HG03442 (cell line): ENCODE data around the gene CALML6.

Source experiments
- ATAC-seq: cut with Tn5 transposase; IDR thresholded peaks from one replicate; pipeline ENCODE4 v1.9.1; 2021; ENCODE audit warnings: mild to moderate bottlenecking, moderate library complexity; ENCODE audit not compliant: unreplicated experiment

Gene CALML6

DNA sequence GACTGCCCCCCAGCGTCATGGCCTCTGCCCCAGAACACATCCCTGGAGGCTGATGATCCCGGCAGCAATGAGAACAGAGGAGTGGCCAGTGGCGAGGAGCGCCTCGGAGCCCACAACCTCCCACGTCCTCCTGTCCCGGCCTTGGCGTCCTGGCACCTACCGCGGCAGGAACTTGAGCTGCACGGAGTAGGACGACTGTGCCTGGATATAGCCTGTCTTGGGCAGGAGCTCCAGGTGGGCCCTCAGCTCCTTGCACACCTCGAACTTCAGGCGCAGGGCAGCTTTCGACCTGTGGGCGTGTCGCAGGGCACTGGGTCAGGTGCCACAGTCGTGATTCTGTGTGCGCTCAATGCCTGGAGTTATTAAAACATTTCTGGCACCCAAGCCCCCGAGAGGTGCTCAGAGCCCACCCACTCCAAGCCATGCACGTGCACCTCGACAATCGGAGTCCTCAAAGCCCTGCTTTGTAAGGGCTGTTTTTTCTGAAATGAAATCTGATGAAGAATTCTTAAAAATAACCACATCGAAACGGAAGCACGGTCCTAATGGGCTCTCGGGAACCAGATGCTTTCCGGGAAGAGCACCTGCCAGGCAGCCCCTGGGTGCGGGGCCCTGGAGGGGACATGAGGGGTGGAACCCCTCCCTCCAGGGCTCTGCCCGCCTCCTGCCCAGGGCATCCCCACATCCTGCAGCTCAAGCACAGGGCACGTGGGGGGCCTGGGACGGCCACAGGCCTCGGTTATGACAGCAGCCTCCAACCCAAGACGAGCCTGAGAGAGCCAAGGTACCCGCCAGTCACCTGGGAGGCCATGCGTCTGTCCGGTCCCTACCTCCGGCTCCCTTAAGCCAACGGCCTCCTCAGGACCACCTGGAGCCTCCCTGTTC is 27.1 kb downstream of the CALML6 start:
- ATAC-seq, result no peak

DNA sequence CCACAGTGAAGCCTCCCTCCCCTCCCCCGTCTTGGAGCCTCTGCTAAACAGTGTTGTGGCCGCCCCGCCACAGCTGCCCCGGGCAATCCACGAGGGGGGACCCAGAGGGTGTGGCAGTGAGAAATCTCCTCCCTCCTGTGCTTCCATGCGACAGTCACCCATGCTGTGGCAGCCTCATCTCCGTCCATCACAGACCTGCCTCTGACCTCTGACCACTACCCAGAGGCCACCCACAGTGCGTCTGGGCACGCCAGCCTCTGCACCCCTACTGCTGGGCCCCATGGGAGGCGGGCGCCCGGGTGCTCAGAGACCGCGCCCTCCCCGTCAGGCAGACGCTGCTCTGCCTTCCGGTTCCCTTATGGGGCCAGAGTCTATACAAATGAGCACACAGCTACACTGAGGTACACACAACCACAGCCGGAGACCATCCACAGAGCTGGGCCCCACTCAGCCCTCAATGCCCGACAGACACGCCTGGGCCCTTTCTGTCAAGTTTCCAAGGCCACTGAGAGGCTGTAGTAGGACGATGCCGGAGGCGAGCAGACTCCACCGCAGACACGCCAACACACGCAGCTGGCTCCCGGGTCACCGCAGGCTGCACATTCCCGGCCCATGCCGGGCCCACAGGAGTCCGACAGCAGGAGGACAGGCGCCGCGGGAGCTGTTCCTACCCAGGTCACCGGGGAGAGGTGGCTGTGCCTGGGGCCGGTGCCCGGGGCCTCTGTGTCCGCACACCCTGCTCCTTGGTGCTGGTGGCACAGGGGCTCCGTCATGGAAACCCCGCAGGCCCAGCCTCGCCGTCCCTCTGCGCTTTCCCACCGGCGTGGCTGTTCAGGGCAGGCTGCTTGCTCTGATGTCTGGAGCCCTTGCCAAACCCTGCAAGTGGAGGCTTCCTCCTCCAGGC is 27.9 kb downstream of the CALML6 start:
- ATAC-seq, result no peak

DNA sequence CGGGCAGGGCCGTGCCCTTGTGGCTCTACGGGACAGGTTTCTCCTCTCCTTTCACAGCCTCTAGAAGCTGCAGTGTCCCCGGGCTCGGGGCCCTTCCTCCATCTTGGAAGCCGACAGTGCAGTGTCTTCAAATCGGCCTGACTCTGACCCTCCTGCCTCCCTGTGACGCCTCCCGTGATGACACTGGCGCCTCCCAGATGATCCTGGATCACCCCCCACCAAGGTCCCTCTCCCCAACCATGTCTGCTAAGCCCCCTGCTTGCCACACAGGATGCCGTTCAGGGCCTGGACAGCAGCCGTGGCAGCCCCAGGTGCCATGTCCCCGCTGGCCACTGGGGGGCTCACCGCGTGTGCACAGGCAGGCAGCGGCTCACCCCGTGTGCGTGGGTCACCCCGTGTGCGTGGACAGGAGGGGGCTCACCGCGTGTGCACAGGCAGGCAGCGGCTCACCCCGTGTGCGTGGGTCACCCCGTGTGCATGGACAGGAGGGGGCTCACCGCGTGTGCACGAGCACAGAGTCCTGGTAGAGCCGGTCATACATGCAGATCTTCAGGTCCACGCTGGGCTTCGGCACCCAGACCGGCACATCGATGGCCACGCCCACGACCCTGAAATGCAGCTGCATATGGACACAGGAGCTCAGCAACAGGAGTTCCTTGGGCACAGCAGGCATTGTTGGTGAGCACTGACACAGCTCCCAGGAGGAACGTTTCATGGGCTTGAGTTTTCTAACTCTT is 28.9 kb downstream of the CALML6 start:
- no peak for ATAC-seq

DNA sequence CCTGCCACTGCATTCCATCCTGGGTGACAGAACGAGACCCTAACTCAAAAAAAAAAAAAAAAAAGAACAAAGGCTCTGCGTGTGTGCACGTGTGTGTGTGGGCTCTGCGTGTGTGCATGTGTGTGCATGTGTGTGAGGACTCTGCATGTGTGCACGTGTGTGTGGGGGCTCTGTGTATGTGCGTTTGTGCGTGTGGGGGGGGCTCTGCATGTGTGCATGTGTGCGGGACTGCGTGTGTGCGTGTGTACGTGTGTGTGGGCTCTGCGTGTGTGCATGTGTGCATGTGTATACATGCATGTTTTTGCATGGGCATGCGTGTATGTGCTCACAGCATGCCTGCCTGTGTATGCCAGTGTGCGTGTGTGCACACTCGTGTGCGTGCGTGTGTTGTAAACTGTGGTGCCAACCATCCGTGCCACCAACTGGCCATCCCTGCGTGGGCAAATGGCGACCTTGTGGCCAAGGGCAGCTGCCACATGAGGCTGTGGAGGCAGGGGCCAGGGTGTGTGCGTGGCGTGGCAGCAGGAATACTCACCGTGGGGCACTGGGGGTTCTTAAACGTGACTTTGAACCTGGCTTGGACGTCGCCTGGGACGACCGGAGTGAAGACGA is 30.8 kb downstream of the CALML6 start:
- ATAC-seq, result no peak

DNA sequence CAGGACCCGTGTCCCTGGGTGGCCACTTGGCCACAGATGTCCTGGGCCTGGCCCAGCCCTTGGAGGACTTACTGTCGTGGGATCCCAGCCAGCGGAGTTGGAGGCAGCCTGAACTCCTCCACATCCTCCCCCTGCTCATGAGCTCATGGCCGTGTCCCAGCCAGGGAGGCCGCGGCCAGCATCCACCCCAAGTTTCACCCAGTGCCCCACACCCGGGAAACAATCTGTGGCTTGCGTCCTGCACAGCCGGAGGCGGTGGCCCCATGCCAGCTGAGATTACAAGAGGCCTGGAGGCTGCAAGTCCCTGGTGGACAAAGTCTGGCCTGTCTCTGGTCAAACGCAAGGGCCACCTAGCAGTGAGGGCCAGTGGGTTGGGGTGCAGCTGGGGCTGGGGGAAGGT is 31.5 kb downstream of the CALML6 start:
- no peak for ATAC-seq

DNA sequence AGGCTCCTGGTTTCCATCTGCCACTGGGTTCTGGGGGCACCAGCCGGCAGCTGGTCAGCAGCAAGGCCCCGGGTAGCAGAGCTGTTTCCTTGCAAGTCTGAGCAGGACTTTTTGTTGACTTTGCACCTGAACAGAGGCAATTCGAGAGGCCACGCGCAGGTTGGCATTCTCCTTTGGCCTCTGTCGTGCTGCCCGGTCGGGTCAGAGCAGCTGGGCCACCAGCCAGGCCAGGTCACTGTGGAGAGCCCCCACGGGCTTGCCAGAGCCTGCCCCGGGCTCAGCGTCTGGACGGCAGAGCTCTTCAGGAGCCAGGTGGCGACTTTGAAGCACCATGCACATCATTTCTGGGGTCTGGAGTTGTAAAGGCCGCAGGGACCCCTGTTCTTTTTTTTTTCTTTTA is 32.4 kb downstream of the CALML6 start:
- no peak for ATAC-seq

DNA sequence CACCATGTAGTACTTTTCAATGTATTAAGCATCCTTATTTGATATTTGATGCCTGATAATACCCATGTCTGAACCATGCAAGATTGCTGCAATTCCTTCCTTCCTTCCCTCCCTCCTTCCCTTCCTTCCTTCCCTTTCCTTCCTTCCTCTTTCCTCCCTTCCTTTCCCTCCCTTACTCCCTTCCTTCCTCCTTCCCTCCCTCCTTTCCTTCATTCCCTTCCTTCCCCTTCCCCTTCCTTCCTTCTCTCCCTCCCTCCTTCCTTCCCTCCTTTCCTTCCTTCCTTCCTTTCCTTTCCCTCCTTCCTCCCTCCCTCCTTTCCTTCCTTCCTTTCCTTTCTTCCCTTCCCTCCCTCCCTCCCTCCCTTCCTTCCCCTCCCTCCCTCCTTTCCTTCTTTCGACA is 33.7 kb downstream of the CALML6 start:
- no peak for ATAC-seq

DNA sequence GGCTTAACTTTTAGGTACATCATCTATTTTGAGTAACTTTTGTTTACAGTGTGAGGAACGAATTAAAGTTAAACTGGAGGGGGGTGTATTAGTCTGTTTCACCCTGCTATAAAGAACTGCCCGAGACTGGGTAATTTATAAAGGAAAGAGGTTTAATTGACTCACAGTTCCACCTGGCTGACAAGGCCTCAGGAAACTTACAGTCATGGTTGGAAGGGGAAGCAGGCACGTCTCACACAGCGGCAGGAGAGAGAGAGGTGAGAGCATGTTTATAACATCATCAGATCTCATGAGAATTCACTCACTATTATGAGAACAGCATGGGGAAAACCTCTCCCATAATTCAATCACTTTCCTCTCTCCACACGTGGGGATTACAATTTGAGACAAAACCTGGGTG is 35.9 kb downstream of the CALML6 start:
- ATAC-seq, result no peak

DNA sequence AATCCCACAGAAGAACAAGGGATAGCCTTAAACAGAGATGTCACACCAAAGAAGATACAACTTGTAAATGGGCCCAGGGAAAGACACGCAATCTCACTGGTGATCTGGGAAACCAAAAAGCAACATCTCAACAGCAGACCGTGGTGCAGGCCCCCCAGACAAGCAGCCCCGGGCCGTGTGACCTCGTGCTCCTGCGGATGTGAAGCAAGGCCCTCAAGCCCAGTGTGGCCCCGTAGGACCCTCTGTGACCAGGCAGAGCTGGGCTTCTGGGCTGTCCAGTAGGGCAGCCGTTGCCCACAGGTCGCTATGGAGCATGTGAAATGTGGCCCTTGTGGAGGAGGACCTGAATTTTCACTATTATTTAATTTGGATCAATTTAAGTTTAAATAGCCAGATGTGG is 39.0 kb downstream of the CALML6 start:
- ATAC-seq, result no peak

DNA sequence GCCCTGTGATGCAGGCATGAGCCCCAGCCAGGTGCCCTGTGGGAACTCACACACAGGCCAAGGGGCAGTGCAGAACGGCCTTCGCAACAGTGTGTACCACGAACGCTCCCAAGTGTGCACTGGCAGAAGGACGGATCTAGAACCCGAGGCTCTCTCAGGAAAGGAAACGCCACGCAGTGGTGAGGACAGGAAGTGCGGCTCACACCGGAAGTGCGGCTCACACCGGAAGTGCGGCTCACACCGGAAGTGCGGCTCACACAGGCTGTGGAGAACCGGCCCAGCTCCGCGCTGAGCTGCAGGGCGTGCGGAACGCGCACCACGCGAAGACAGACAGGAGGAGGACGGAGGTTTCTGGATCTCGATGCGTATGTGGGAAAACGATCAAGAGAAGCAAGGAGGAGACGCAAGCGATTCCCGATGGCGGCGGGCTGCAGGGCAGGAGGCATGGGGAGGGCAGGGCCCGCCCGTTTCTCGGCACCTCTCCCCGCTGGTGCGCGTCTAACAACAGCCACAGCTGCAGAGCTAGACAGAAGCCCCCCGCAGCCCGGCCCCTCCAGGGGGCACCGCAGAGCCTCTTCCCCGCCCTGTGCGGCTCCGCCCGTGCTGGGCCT is 39.9 kb downstream of the CALML6 start:
- ATAC-seq, result no peak

DNA sequence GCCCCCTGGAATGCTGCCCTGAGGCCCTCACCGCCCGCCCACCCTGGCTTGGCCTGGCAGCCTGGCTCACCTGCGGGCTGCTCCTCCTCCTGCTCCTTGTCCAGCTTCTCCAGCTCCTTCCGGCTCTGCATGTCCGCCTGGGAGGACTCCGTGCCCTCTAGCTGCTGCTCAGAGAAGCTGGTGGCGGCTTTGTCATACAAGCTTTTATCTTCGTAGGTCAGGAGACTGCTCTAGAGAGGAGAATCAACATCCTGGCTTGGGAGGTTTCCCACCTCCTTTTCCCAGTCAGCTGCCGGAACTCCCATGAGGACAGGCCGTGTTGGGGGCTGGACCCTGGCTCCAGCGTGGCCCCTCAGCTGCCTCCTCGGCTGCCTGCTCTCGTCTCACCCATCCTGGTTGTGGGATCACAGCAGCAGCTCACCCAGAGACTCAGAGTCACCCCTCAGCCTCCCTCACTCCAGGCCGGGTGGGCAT is 40.6 kb downstream of the CALML6 start:
- ATAC-seq, result no peak

DNA sequence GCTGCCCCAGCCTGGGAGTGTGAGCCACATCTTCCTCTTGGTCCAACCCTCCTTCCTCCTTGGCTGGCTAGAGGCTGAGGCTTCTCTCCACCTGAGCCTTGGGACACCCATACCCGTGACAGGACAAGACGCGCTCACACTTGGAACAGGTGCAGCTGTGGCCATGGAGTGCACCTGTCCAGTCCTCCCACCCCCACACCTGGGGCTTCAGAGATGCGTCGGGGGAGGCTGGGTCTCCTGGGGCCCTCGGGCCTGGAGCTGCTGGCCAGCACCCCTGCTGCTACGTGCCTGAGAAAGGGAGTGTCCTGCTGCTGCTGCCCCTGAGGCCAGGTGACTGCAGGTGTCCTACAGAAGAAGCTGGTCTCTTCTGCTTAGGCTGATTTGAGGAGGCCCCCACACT is 41.0 kb downstream of the CALML6 start:
- ATAC-seq, result no peak

DNA sequence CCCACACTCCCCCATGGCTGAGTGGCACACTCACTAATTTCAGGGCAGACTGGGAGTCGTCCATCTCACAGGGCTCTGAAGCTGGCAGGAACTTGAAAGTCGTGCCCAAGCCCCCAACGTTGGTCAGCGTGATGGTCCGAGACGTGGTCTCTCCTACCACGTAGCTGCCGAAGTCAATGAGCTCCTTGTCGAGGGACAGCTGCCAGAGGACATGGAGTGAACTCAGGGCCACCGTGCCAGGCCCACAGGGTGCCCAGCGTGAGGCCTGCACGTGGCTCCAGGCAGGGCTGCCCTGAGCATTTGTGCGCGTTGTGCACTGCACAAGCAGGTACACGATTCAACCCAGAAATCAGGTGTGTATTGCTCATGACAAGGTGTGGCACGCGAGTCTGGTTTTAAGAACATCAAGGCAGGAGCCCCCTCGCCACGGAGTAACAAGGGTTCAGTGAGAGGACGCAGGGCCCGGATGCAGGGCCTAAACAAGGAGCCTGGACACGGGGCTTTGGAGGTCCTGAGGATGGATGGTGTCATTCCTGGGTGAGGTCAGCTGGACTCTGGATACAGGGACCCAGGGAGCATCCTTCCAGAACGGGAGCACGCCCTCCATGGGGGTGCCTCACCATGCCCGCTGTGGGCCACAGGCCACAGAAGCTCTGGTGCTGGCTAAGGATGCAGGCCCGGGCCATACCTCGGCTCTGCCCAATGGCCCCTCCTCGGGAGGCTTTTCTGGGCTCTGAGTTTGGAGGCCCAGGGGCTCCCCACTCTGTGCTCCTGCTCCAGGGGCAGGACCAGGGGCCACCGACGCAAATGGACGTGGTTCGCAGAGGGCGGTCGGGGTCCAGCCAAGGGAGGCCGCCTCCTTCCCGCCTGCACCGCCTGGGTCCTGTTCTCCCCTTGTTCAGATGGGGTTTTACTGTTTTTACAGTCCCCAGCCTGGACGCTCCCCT is 41.8 kb downstream of the CALML6 start:
- no peak for ATAC-seq

DNA sequence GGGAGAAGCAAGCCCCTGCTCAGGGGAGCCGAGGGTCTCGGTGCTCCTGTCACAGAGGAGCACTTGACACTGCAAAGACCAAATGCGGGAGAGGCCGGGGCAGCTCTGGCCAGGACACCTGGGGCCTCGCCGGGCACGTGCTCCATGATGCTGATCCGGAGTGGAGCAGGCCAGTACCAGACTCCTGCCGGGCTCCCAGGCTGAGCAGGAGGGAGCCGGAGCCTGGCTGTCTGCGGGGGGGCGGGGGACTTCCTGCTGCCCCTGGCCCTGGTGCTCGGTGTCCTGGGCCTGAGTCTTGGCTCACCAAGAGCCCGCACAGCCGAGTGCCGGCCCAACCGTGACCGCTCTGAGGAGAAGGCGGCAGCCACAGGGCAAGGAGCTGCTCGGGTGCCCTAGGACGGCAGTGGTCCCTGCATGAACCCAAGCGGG is 42.5 kb downstream of the CALML6 start:
- no peak for ATAC-seq

DNA sequence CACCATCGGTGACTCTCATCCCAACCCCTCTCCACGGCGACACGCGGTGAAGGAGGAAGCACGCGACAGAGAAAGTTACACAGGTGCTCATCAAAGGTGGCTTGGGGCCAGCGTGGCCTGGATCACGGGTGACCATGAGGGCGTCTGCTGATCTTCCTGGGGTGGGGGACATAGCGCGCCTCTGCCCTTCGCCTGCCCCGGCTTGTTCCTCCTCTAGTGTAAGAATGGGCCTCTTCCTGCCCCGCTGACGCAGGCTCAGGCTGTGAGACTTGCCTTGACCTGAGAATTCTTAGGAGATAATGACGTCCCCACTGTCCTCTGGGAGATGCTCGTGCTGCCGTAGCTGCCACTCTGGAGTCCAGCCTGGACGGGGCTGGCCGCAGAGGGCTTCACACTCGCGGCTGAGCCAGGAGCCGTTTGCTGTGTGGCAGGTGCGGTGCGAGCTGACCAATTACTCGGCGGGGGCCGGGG is 43.0 kb downstream of the CALML6 start:
- ATAC-seq, result no peak

DNA sequence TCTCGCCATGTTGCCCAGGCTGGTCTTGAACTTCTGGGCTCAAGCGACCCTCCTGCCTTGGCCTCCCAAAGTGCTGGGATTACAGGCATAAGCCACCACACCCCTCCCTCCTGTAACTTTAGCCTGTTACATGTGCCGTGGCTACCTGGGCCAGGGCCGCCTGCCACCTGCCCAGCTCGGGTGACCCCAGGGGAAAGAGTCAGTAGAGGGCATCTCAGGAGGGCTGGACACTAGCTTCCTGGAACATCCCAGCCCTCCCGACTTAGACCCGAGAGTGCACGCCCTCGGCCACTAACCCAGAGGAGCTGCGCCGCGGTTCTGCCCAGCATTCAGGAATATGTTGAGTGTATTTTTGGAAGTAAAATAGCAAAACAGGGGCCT is 44.4 kb downstream of the CALML6 start:
- ATAC-seq, result no peak

DNA sequence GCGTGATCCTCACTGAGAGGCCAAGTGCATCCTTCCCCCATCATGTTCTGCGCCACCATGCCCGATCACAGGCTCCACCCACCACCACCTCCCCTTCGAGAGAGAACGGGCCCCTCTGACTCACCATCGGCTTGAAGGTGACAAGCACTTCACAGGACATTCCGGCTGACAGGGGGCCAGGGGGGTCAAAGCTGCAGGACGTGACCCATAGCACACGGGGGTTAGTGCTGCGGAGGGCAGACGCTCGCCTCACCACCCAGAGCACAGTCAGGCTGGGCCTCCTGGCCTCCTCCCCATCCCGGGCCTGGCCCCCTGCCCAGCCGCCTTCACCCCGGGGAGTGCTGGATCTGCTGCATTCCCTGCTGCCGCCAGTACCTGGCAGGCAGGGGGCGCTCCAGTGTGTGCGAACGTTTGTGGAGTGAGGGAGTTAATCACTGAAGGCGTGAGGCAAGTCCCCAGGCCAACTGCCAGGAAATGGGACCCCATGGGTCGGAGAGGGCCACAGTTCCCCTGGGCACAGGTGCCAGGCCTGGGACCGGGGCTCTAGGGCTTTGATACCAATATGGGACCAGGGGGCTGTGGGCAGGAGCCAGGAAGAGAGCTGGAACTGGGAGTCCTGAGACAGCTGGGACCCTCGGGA is 44.9 kb downstream of the CALML6 start:
- ATAC-seq, result no peak

DNA sequence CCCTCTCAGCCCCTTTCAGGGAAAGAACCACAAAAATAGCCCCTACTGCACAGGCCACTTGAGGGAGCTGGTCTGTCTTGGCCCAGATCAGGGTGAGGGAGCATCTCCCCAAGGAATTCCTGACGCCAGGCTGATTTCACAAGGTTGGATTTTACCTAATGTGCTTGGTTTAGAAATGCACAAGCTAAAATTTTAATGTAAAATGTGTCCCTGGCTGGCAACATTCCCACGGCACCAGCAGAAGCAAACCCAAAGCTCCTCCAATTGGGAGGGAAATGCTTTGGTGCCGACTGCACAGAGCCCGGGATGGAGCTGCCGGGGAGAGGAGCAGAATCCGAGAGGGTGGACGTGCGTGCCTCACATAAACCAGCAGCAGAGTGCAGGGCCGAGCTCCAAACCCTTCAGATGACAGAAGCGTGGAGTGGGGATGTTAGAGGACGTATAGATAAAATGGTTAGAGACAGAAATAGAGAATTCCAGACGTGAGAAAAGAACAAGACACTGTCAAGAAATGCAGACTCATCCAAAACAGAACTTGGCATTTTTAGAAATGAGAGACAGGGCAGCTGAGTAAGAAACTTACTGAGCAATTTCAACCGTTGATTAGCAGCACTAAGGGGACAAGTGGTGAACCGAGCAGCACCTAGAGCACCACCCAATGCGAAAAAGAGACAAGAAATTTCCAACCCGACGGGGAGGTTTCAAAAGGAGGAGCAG is 45.6 kb downstream of the CALML6 start:
- ATAC-seq, result no peak
